Fibroblast of the aortic adventitia (primary cell): ENCODE data around the gene ZFY. TPM values are rescaled to one million over a fixed set of nuclear protein-coding genes. Genes with fewer than 3 reads are reported as not detected.

Experiments used
- DNase-seq: peaks from one replicate; pipeline ENCODE4 v3.0.0-alpha.2; 2010; ENCODE audit warnings: low read depth
- H3K4me3 ChIP-seq: 2 replicates; pipeline ENCODE4 v1.5.1; 2011; ENCODE audit warnings: low read depth, mild to moderate bottlenecking, control low read depth, low read length, moderate library complexity
- CTCF ChIP-seq: IDR thresholded peaks from 2 replicates; pipeline ENCODE4 v1.5.1; 2011; ENCODE audit warnings: mild to moderate bottlenecking, low read length, control low read depth, inconsistent platforms; ENCODE audit not compliant: insufficient read depth
- small RNA-seq: library from RNA; depleted of rRNA; stranded (forward); fragments of <200 nt; gene quantifications from one replicate; pipeline ENCODE3, GENCODE V24; 2012
- total RNA-seq: library from RNA; depleted of rRNA; stranded (reverse); fragments of >200 nt; gene quantifications from 2 replicates; pipeline ENCODE4 v1.2.3, GENCODE V29; 2012; ENCODE audit warnings: low replicate concordance

ZFY gene
- total RNA-seq, 1 donor = 0.18 TPM

- H3K4me3 ChIP-seq = no peak overlapping the region
- TF ChIP-seq CTCF = no peak
- DNase-seq = no peak
Observed at GRCh38 chrY:3016594-3016993, 81.4 kb downstream of the ZFY start.

GRCh38 chrY:3018546-3018945 is 83.4 kb downstream of the ZFY start:
- TF ChIP-seq CTCF = no peak
- no peak for DNase-seq
- no peak overlapping the region for H3K4me3 ChIP-seq

DNA sequence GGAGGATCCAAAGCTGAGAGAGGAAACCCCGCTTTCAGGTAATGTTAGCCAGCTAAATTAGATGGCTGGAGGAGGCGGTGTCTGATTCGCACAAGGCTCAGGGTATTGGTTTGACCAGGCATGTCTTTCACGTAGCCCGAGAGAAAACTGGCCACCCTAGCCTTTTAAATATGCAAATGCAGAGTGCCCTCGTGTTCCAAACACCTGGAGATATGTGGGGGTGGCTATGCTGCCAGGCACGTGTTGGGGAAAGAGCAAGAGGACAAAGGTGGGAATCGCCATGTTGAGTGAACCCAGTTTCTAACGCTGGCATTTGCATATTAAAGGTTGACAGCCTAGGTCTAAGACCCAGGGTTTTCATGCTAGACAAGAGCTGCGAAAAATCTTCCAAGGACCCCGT is 84.4 kb downstream of the ZFY start:
- DNase-seq = no peak
- TF ChIP-seq CTCF = no peak
- H3K4me3 ChIP-seq = no peak overlapping the region

- TF ChIP-seq CTCF = no peak
- DNase-seq = no peak
Observed at GRCh38 chrY:3021176-3021575, 86.0 kb downstream of the ZFY start.

GRCh38 chrY:3023606-3024005 is 88.4 kb downstream of the ZFY start:
- no peak overlapping the region for H3K4me3 ChIP-seq
- no peak for DNase-seq
- no peak for TF ChIP-seq CTCF

More at GRCh38 chrY:3021176-3021575, 86.0 kb downstream of the ZFY start:
- H3K4me3 ChIP-seq = no peak overlapping the region

DNA sequence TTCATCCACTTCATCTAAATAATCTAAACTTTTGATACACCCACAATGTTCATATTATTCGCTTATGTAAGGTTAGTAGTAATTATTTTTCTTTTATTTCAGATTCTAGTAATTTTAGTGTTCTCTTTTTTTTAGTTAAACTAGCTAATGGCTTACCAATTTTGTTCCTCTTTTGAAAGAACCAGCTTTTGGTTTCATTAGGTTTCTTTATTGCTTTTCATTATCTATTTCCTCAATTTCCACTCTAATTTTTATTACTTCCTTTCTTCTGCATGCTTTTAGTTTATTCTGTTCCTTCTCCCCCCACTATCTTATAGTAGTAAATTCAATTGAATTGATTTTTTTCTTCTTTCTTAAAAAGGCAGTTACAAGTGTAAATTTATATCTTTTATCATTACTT is 90.2 kb downstream of the ZFY start:
- DNase-seq = no peak
- TF ChIP-seq CTCF = no peak

More for the DNA sequence above, 90.2 kb downstream of the ZFY start:
- no peak overlapping the region for H3K4me3 ChIP-seq

Small RNA genes lying within 50 kb of the gene (small RNA-seq; reads per million reads assigned to genes)
- not detected for gene EEF1A1P41

Other genes with a start within 250 kb of the ZFY start
- not detected in 2 replicates for gene SRY, start 147.7 kb upstream of the ZFY start, total RNA-seq
- 0.18 and 159 TPM in 2 replicates for gene RPS4Y1, start 93.8 kb upstream of the ZFY start, total RNA-seq